Motor neuron (in vitro differentiated cells): ENCODE data around the gene IL6R. TPM values are rescaled to one million over a fixed set of nuclear protein-coding genes. Genes with fewer than 3 reads are reported as not detected.
"Not testable (repeated sequence)": the region's sequence is repeated elsewhere in the genome, so short reads cannot be mapped to it uniquely, and the experiment has no call there.

Experiments used
- ATAC-seq, 8 experiments: fragments of 200-7000 bp; cut with Tn5 transposase; replicated peaks in 6 of 8; 2 replicates each; pipeline ENCODE4 v1.8.0; 2021; ENCODE audit warnings: mild to moderate bottlenecking in 8 of 8, moderate library complexity in 8 of 8
- H3K27ac ChIP-seq, 2 donors: fragments of 250-450 bp; sonication (Bioruptor Pico); 2 replicates each; pipeline ENCODE4 v1.9.0; 2021; ENCODE audit warnings: antibody characterized with exemption in 2 of 2, mild to moderate bottlenecking in 2 of 2, moderate library complexity in 1 of 2
- H3K4me1 ChIP-seq, 2 donors: fragments of 250-450 bp; sonication (Bioruptor Pico); replicated peaks in 1 of 2; 2 replicates each; pipeline ENCODE4 v1.6.1; 2021; ENCODE audit warnings: antibody characterized with exemption in 2 of 2, mild to moderate bottlenecking in 2 of 2, moderate library complexity in 1 of 2
- H3K4me3 ChIP-seq, 5 donors: fragments of 250-450 bp; sonication (Bioruptor Pico); 2 replicates each; pipeline ENCODE4 v1.9.0; 2021; ENCODE audit warnings: antibody characterized with exemption in 5 of 5, mild to moderate bottlenecking in 5 of 5, moderate library complexity in 4 of 5
- WGBS, 10 experiments: fragments of 450-650 bp; shearing (Covaris generic); methylation state at CpG; one replicate each; pipeline ENCODE4 v1.0.0; 2022; 5-methylcytosine and 5-hydroxymethylcytosine counted together
- in situ Hi-C, 9 experiments: fragments of 400-800 bp; cut with MboI; loops; one replicate each; pipeline ENCODE4 v1.15.0; 2021; ENCODE audit warnings: low sequenced_read_pairs in 9 of 9, low pct_unique_long_range_greater_than_20kb in 2 of 9; ENCODE audit not compliant: unreplicated experiment in 9 of 9
- total RNA-seq, 8 experiments: library from RNA; unstranded; fragments of 300-600 nt; gene quantifications; 2 replicates each; pipeline versions ENCODE4 v1.2.3 to v1.2.4, GENCODE V29; 2022

The IL6R gene
- total RNA-seq: 10 to 100 TPM in 2 of 8 experiments, 1 to 10 TPM in 3, under 1 TPM in 3; 0.16 to 35.0 (median 3.3) TPM

- WGBS, 10 experiments: 0 to 2% (median 1%) methylated on average over 1 to 27 of the region's 66 CpGs; no CpG with 5 or more reads in 6 of the 10 experiments
- ATAC-seq: peak; percentile 71 to 91 (median 84)
- in situ Hi-C loops: no loop called here
- Histone ChIP-seq H3K4me1 (peaks cover 6 to 8% of the 10 kb centered on the region in 2 donors), H3K27ac (no peak within 1 kb of the TSS), H3K4me3 (peak within 1 kb of the TSS; percentile 34 to 45 (median 40))
These were observed at the start of gene IL6R for GRCh38 chr1:154404984-154405746. Gene IL6R (plus strand): TSS chr1:154405343. CDS start chr1:154405630, 287 bp downstream.

DNA sequence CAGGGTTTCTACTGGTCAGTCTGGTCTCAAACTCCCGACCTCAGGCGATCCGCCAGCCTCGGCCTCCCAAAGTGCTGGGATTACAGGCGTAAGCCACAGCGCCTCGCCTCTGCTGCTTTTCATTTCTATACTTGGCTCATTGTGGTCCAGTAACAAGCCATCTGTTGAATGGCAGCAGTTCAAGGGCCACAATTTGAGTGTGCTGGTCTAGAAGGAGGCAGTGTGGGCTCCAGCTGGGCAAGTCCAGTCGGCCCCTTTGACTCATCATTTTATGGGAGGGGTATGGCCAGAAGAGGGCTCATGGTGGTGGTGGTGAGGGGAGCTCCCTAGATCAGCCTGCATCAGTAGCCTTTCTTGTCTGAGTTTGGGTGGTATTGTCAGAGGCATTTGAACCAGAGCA is 46.6 kb upstream of the IL6R start:
- no peak for ATAC-seq
- Histone ChIP-seq H3K27ac (no peak overlapping the region), H3K4me3 (no peak overlapping the region), H3K4me1 (peaks cover 1 to 8% of the 10 kb centered on the region in 2 donors)
- in situ Hi-C loops: no loop called here
- WGBS, 10 experiments: 51 to 100% (median 91%) methylated on average over 1 to 8 of the region's 8 CpGs; no CpG with 5 or more reads in 3 of the 10 experiments

DNA sequence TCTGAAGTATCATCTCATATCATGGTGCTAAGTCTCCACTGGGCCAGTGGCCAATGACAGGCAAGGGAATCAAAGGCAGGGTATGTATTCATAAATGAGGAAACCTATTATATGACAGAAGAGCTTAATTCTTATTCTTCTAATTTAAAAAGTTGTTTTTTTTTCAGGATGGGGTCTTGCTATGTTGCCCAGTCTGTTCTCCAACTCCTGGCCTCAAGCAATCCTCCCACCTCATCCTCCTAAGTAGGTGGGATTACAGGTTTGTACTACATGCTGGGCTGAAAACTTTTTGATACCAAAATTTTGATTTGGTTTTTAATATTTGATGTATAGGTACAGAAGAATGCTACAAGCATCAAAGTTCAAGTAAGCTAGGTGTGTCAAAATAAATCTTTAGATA is 44.9 kb upstream of the IL6R start:
- no peak overlapping the region for H3K4me3 ChIP-seq
- no peak for ATAC-seq
- in situ Hi-C loops: no loop called here
- no peaks in the 10 kb centered on the region for H3K4me1 ChIP-seq
- no peak overlapping the region for H3K27ac ChIP-seq

DNA sequence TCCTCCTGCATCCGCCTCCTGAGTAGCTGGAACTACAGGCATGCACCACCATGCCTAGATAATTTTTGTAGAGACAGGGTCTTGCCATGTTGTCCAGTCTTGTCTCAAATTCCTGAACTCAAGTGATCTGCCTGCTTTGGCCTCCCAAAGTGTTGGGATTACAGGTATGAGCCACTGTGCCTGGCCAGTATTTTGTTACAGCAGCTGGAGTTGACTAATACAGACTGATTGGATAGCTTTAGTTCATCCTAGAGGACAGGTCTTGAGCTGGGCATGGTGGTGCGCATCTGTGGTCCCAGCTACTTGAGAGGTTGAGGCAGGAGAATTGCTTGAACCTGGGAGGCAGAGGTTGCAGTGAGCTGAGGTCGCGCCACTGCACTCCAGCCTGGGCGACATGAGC is 44.3 kb upstream of the IL6R start:
- not testable (repeated sequence) for H3K27ac ChIP-seq

GRCh38 chr1:154361357-154361756 is 43.8 kb upstream of the IL6R start:
- WGBS, 10 experiments: 50 to 72% (median 60%) methylated on average over 2 to 3 of the region's 3 CpGs; no CpG with 5 or more reads in 5 of the 10 experiments
- ATAC-seq: no peak

More for the DNA sequence above, 44.3 kb upstream of the IL6R start:
- ATAC-seq, H3K4me3 ChIP-seq, in situ Hi-C loops, H3K4me1 ChIP-seq: not testable (repeated sequence)
- WGBS, 10 experiments: 50 to 97% (median 84%) methylated on average over 2 to 5 of the region's 5 CpGs

DNA sequence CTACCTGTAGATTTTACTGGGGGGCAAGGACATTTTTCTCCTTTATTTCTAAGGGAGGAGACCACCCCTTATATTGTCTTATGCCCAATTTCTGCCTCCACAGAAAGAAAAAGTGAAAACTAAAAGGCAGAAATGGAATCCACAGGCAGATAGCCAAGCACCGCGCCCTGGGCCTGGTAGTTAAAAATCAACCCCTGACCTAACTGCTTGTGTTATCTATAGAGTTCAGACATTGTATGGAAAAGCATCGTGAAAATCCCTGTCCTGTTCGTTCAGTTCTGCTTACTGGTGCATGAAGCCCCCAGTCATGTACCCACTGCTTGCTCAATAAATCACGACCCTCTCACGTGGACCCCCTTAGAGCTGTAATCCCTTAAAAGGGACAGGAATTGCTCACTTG is 33.7 kb upstream of the IL6R start:
- ATAC-seq: no peak
- Histone ChIP-seq H3K4me1 (no peaks in the 10 kb centered on the region), H3K4me3 (no peak overlapping the region), H3K27ac (no peak overlapping the region)
- WGBS, 10 experiments: 67 to 88% (median 82%) methylated on average over 2 to 6 of the region's 6 CpGs; no CpG with 5 or more reads in 5 of the 10 experiments
- in situ Hi-C loops: no loop called here

More at GRCh38 chr1:154361357-154361756, 43.8 kb upstream of the IL6R start:
- in situ Hi-C loops: no loop called here
- Histone ChIP-seq H3K27ac (no peak overlapping the region), H3K4me1 (no peaks in the 10 kb centered on the region), H3K4me3 (no peak overlapping the region)

- H3K4me3 ChIP-seq, in situ Hi-C loops, H3K4me1 ChIP-seq, H3K27ac ChIP-seq, ATAC-seq: not testable (repeated sequence)
- 60 to 95% (median 90%) methylated on average over 1 to 6 of the region's 7 CpGs; no CpG with 5 or more reads in 5 of the 10 experiments for WGBS, 10 experiments
These were observed 31.3 kb upstream of the IL6R start for GRCh38 chr1:154373777-154374357.

DNA sequence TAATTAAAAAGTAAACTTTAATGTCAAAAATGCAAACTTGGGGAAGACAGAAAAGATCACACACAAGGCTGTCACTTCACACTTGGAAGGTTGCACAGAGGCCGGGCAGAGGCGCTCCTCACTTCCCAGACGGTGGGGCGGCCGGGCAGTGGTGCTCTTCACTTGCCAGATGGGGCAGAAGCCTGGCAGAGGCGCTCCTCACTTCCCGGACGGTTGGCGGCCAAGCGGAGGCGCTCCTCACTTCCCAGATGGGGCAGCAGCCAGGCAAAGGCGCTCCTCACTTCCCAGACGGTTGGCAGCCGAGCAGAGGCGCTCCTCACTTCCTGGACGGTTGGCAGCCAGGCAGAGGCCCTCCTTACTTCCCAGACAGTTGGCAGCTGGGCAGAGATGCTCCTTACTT is 25.8 kb upstream of the IL6R start:
- in situ Hi-C loops: no loop called here
- no peaks in the 10 kb centered on the region for H3K4me1 ChIP-seq
- ATAC-seq: no peak
- no peak overlapping the region for H3K27ac ChIP-seq
- WGBS, 10 experiments: 68 to 86% (median 80%) methylated on average over 1 to 11 of the region's 16 CpGs; no CpG with 5 or more reads in 4 of the 10 experiments
- no peak overlapping the region for H3K4me3 ChIP-seq

- WGBS, 10 experiments: 45 to 100% (median 86%) methylated on average over 1 to 8 of the region's 8 CpGs; no CpG with 5 or more reads in 4 of the 10 experiments
- Histone ChIP-seq H3K4me1 (no peaks in the 10 kb centered on the region), H3K4me3 (no peak overlapping the region), H3K27ac (no peak overlapping the region)
- no peak for ATAC-seq
- in situ Hi-C loops: no loop called here
These were observed 20.3 kb upstream of the IL6R start for GRCh38 chr1:154384650-154385489.

DNA sequence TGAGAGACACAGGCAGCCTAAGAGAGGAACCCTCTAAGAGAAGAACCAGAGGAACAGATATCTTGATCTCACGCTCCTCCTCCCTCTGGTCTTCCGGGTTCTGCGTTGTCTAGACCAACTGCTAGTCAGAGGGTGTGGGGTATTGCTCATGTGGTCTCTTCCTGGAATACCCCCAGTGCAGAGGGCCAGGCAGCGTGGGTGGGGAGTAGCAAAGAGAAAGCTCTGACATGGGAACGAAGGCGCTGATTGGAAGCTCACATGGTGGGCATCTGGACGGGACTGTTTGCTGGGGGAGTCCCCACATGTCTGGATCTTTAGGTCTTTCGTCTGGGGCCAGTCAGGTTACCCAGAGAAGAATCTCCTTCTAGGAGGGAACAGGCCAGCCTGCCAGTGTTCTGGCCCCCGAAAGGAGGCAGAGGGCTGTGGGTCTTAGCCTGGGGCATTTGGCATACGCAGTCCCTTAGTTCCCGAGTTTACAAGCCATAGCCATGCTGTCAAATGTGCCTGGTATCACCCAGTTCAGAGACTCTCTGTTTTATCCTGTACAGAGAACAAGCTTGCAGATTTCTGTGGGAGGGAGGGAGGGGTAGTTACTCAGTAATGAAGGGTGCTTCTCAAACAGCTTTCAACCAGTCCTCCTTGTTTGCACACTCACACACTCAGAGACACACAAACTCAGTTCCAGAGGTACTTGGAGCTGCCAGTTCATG is 18.3 kb upstream of the IL6R start:
- 33 to 100% (median 79%) methylated on average over 1 to 9 of the region's 11 CpGs; no CpG with 5 or more reads in 1 of the 10 experiments for WGBS, 10 experiments
- in situ Hi-C loops: no loop called here
- Histone ChIP-seq H3K27ac (no peak overlapping the region), H3K4me1 (no peaks in the 10 kb centered on the region), H3K4me3 (no peak overlapping the region)
- peak in 3 of 8 experiments; percentile 75 to 97 (median 84) for ATAC-seq

GRCh38 chr1:154391086-154391770 is 13.9 kb upstream of the IL6R start:
- in situ Hi-C loops: no loop called here
- Histone ChIP-seq H3K4me1 (no peaks in the 10 kb centered on the region), H3K4me3 (no peak overlapping the region), H3K27ac (no peak overlapping the region)
- 33 to 100% (median 80%) methylated on average over 1 to 9 of the region's 9 CpGs; no CpG with 5 or more reads in 2 of the 10 experiments for WGBS, 10 experiments
- no peak for ATAC-seq

- Histone ChIP-seq H3K27ac (no peak overlapping the region), H3K4me3 (no peak overlapping the region), H3K4me1 (no peaks in the 10 kb centered on the region)
- in situ Hi-C loops: no loop called here
- ATAC-seq: peak in 3 of 8 experiments; percentile 97 to 99 (median 97)
- WGBS, 10 experiments: 24 to 91% (median 71%) methylated on average over 1 to 4 of the region's 4 CpGs
These were observed 7.0 kb upstream of the IL6R start for GRCh38 chr1:154398141-154398540.
